HG02981 (cell line): ENCODE measurements around the gene ZMYM5.
"Not testable (repeated sequence)": the region's sequence is repeated elsewhere in the genome, so short reads cannot be mapped to it uniquely, and the experiment has no call there.

Experiments used
- ATAC-seq: cut with Tn5 transposase; IDR thresholded peaks from one replicate; pipeline ENCODE4 v1.9.1; 2021; ENCODE audit warnings: mild to moderate bottlenecking, moderate library complexity; ENCODE audit not compliant: unreplicated experiment

ZMYM5 gene

DNA sequence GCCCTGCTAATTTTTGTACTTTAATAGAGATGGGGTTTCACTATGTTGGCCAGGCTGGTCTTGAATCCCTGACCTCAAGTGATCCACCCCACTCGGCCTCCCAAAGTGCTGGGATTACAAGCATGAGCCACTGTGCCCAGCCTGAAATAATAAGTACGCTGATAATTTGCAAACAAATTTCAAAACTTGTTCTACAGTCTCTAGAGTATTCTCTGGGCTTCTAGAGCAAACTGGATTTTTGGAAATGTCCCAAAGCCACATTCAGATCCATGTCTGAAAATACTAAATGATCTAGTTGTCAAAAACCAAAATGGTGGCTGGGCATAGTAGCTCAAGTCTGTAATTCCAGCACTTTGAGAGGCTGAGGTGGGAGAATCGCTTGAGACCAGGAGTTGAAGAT lies 40.8 kb downstream of the ZMYM5 start:
- ATAC-seq, result no peak

DNA sequence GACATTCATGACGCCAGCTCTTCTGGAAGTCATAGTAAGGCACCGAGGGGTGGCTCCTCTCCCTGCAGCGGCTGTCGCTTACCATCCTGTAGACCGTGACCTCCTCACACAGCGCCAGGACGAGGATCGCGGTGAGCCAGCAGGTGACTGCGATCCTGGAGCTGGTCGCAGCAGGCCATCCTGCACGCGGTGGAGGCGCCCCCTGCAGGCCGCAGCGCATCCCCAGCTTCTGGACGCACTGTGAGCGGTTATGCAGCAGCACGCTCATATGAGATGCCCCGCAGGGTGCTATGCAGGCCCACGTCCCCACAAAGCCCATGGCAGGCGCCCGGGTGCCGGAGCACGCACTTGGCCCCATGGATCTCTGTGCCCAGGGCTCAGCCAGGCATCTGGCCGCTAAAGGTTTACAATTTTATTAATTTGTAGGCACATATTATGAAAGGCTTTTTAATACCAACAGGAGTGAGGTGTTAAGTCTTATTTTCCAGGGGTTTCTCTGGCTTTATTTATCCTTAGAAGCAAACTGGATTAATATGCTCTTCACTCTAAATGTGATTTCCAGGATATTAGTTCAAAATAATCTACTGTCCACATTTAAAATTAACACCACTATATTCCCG lies 45.1 kb downstream of the ZMYM5 start:
- no peak for ATAC-seq

DNA sequence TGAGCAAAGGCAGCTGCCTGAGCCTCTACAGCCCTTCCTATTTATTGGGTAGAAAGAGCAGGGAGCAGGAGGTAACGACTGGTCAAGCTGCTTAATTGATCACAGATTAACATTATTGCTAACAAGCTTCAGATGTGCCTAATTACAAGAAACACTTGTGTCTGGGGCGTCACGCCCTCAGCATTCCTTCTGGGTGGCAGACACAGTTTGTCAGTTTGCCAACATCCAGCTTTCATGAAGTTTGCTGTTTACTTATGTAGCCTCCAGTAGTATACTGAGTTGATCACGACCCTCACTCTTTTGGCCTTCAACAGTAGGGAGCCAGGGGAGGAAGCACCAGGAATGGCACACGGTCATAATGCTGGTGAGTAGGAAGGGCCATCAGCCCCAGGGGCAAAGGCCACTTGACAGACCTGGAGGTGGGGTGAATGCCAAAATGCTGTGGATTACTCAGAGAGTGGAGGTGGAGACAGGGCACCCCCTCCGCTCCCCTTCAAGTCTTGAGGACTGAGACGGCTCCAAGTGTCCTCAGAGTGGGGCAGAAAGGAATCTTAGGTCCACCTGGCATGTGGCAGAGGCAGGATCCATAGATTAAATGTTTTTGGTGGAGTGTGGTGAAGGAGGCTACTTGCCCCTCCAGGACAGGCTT lies 45.8 kb downstream of the ZMYM5 start:
- no peak for ATAC-seq

DNA sequence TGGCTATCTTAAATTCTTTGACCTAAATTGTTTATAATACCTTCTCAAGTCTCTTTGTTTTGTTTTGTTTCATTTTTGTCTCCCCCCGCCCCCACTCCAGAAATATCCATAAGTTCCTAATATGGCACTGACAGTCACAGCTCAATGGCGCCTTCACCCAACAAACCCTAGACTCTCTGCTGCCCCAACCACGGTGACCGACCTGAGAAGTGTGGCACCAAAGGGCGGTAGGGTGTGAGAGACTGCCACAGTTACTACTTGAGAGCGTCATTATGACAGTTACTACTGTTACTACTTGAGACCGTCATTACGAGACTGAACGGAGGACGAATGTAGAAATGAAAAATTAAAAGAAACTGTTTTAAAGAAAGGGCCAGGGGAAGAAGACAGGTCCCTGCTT lies 46.3 kb downstream of the ZMYM5 start:
- no peak for ATAC-seq

DNA sequence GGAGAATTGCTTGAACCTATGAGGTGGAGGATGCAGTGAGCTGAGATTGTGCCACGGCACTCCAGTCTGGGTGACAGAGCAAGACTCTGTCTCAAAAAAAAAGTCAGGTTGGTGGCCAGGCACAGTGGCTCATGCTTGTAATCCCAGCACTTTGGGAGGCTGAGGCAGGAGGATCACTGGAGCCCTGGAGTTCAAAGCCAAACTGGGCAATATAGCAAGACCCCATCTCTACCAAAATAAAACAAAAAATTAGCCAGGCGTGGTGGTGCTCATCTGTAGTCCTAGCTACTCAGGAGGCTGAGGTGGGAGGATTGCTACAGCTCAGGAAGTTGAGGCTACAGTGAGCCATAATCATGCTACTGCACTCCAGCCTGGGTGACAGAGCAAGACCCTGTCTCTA lies 47.6 kb downstream of the ZMYM5 start:
- not testable (repeated sequence) for ATAC-seq

DNA sequence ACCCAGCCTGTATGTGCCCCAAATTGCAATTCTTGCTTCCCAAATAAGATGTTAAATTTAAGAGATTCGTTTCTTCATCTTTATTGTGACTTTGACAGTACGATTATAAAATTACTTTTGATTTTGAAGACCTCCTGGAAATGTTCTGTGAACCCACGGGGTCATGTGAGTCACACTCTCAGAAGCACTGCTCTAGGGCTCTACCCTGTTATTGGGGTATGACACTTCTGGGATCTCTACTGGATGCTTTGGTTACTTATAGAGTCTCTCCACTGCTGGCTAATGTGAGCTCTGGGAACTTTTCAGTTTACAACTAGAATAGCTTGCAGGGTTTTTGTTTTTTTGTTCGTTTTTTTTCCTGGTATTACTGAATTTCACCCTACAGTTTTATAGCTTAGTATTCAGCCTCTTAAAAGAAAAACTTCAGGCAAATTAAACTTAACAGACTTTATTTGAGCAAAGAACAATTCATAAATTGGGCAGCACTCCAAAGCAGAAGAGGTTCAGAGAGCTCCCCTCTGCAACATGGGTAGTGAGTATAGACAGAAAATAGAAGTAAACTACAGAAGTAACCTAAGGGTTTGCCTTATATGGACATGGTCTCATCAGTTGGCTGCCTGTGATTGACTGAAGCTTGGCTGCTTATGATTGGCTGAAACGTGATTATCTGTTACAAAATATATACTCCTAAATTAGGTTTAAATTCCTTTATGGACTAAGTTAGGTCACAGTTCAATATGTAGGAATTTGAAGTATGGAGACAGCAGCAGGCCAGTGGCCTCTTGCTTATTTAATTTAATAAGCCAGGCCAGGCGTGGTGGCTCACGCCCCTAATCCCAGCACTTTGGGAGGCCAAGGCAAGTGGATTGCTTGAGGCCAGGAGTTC lies 52.2 kb downstream of the ZMYM5 start:
- ATAC-seq, result no peak

DNA sequence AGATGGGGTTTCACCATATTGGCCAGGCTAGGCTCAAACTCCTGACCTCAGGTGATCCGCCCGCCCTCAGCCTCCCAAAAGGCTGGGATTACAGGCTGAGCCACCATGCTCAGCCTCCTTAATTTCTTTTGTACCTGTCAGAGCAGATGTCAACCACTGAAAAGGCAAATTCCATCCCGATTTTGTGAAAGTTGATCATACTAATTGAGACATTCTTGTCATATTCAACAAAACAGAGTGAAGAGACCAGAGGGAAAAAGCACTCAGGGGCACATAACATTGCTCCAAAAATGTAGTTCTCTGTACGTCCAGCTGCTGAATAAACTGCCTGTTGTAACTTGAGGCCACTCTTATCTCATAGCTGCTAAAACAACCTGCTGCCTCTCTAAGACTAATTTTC lies 53.3 kb downstream of the ZMYM5 start:
- ATAC-seq, result no peak

DNA sequence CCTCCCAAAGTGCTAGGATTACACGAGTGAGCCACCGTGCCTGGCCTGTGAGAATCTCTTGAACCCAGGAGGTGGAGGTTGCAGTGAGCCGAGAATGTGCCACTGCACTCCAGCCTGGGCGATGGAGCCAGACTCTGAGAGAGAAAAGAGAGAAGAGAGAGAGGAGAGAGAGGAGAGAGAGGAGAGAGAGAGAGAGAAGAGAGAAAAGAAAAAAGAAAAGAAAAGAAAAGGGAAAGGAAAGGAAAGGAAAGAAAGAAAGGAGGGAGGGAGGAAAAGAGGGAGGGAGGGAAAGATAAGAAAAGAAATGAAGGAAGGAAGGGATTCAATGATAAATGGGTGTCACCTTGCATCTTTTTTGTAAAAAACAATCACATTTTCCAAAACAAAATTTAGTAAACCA lies 57.7 kb downstream of the ZMYM5 start:
- no peak for ATAC-seq

DNA sequence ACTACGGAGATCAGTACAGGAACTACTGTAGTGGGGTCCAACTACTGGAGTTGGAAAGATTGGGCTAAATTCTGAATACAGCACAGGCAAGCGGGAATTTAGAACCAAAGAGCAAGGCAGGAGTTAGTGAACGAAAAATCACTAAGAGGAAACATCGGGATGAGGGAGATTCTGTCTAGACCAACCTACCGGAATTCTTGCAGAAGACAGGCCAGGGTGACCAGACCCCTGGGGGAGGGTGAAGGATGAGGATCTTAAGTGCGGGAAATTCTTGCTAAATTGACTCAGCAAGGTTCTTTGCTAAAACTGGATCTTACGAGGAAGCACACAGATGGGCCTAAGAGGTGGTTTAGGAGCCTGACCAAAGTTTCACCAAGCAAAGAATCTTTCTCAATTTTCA lies 67.5 kb downstream of the ZMYM5 start:
- ATAC-seq, result no peak

DNA sequence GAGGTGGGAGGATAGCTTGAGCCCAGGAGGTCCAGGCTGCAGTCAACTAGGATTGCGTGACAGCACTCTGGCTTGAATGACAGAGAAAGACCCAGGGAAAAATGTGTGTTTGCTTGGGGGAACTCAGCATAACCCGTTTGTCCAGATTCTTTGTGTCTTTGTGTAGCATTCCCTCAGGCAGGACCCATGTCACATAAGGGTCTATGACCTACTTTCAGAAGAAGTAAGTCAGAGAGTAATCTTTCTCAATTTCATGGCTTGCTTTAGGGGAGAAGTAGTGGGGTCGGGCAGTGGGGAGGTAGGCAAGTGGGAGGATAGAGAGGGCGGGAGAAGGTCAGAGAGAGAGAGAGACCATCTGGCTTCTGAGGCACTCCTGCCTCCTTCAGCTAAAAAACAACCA lies 68.8 kb downstream of the ZMYM5 start:
- ATAC-seq, result no peak

DNA sequence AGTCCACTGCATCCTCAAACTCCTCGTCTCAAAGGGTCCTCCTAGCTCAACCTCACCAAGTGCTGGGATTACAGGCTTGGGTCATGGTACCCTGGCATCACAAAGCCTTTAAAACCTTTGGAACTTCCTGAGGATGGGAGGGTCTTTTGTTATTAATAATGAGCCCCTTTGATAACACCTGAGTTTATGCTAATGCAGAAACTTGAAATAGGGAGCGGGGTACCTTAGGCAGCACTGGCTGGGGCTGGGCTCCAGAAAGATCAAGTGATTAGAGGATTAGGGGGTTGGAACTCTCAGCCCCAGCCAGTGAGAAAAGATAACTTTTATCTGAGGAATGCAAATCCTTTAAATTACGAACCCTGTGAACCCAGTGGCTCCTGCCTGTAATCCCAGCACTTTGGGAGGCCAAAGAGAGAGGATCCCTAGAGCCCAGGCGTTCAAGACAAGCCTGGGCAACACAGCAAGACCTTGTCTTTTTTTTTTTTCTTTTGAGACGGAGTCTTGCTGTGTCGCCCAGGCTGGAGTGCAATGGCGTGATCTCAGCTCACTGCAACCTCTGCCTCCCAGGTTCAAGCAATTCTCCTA lies 71.4 kb downstream of the ZMYM5 start:
- no peak for ATAC-seq

DNA sequence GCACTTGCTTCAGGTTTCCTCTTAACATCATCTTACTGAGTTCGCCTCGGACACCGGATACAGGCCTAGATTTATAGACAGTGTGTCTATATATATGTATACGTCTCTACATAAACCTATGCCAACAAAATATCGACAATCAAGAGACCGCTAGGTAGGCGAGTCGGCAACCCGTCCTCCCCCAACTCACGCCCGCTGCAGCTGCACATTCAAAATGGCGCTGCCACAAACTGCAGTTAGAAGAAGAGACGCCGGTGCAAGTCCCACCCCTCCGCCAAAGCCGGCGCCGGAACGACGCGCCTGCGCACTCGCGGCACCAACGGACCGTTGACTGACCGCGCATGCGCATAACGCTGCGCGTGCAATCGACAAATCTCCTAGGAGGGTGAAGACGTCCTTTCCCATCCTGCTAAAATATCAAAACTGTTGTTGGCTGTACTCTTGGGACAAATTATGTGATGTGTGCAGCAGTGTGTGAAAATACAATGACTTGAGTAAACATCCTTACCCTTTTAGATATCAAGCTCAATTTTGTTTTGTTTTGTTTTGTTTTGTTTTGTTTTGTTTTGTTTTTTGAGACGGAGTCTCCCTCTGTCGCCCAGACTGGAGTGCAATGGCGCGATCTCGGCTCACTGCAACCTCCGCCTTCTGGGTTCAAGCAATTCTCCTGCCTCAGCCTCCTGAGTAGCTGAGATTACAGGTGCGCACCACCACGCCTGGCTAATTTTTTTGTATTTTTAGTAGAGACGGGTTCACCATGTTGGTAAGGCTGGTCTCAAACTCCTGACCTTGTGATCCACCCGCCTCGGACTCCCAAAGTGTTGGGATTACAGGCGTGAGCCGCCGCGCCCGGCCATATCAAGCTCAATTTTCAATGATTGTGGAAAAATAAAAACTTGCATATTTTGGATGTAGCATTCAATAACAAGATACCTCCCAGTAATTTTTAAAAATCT lies 80.4 kb downstream of the ZMYM5 start, which contains the start of gene PSPC1:
PSPC1 (minus strand) TSS at position 219 of the 956 bp plus-strand sequence; CDS start at position 31, 188 bp downstream.
- peak; percentile 83 for ATAC-seq

DNA sequence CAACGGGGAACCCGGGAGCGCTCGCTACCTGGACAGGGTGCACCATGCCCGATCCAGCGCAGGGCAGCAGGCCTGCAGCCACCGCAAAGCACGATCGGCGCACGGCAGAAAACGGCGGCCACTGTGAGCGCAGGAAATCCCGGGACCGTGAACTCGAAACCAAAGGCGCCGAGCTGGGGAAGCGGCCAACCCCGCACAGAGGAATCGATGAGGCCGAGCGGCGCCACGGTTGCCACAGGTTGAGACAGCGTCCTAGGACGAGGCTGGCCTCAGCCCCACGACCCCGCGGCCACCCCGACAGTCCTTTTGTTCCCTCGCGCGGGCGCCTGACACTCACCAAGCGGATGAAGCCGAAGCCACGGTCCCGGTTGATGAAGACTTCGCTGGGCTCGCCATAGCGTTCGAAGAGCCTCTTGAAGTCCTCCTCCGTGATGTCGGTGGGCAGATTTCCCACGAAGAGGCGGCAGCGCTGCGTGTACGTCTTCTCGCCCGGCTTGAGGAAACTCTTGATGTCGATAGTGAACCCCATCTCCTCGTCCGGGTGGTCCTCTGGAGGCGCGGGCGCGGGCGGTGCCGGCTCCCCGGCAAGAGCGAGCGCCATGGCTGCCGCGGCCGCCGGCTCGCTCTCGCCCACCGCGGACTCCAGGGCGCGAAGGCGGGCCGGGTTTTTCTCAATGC lies 81.3 kb downstream of the ZMYM5 start:
- ATAC-seq, result peak; percentile 41

DNA sequence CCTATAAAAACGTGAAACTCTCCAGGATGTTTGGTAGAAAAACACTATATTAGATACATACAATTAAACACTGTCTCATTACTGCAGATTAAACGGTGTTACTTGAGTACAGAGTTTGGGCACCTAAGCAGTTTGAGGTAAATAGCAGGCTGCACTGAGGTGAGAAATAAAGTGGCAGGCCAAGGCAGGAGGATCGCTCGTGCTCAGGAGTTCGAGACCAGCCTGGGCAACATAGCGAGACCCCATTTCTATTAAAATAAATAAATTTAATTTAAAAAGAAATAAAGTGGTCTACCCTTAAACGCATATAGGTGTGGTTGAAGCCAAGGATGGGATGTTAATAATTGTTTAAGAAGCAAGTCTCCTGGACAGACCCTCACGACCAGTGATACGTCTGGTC lies 81.9 kb downstream of the ZMYM5 start:
- no peak for ATAC-seq

DNA sequence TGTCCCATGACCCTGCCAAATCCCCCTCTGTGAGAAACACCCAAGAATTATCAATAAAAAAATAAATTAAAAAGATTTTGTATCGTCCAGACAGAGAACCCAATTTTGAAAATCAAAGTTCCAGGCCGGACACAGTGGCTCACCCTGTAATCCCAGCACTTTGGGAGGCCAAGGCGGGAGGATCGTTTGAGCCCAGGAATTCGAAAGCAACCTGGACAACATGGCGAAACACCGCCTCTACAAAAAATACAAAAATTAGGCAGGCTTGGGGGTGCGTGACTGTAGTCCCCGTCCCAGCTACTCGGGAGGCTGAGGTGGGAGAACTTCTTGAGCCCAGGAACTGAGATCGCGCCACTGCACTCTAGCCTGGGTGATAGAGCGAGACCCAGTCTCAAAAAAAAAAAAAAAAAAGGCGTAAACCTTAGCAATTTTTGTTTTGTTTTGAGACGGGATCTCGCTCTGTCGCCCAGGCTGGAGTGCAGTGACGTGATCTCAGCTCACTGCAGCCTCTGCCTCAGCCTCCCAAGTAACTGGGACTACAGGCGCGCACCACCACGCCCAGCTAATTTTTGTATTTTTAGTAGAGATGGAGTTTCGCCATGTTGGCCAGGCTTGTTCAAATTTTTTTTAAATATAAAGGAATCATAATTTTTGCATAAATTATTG lies 82.6 kb downstream of the ZMYM5 start:
- ATAC-seq, result not testable (repeated sequence)
